Stomach (tissue), 4 donors: ENCODE measurements around the gene XRCC4.

Experiments
- CTCF ChIP-seq, 7 experiments: fragments of 450-650 bp in 4 of 7; fragments of 200-600 bp in 3 of 7; sonication (generic) in 3 of 7; IDR thresholded peaks; one replicate each; pipeline ENCODE4 v1.5.1; 2016 to 2019; ENCODE audit warnings: antibody characterized with exemption in 7 of 7, control low read depth in 2 of 7, mild to moderate bottlenecking in 1 of 7
- POLR2A ChIP-seq, 4 donors: fragments of 450-650 bp; IDR thresholded peaks; one replicate each; pipeline ENCODE4 v1.6.1; 2016; ENCODE audit warnings: antibody characterized with exemption in 4 of 4, control low read depth in 2 of 4, mild to moderate bottlenecking in 1 of 4, moderate library complexity in 1 of 4
- POLR2AphosphoS5 ChIP-seq, 3 donors: sonication (generic); formaldehyde crosslinking; IDR thresholded peaks; one replicate each; pipeline ENCODE4 v1.6.1; 2016; ENCODE audit warnings: antibody characterized with exemption in 3 of 3

- peak in 2 of 4 donors; percentile 27 to 69 for TF ChIP-seq POLR2A (IDR thresholded peaks at IDR 0.05)
- no peak for TF ChIP-seq CTCF (IDR thresholded peaks at IDR 0.05)
- TF ChIP-seq POLR2AphosphoS5 (IDR thresholded peaks at IDR 0.05): peak; percentile 28 to 98 (median 97)
Measured at GRCh38 chr5:83076742-83077661, at the start of gene XRCC4, which contains the start of gene TMEM167A.
